K562 (cell line): ENCODE results near the gene ZNF775. TPM values are rescaled to one million over a fixed set of nuclear protein-coding genes. Genes with fewer than 3 reads are reported as not detected.

Experiments
- CEBPB ChIP-seq: fragments of 450-650 bp; IDR thresholded peaks from 2 replicates; pipeline ENCODE4 v1.6.1; 2016; ENCODE audit warnings: missing genetic modification characterization, missing compliant biosample characterization
- EHMT2 ChIP-seq: fragments of 450-650 bp; IDR thresholded peaks from 2 replicates; pipeline ENCODE4 v1.6.1; 2018; ENCODE audit warnings: antibody characterized with exemption
- GATAD2A ChIP-seq: fragments of 450-650 bp; IDR thresholded peaks from 2 replicates; pipeline ENCODE4 v1.6.1; 2017
- KHSRP ChIP-seq: fragments of 450-650 bp; IDR thresholded peaks from 2 replicates; pipeline ENCODE4 v1.6.1; 2017
- SETDB1 ChIP-seq: IDR thresholded peaks from one replicate; pipeline ENCODE4 v1.6.1; 2012; ENCODE audit warnings: low read length, control low read depth, inconsistent platforms
- TCFL5 ChIP-seq: fragments of 250-450 bp; sonication (Bioruptor Pico); conservative IDR thresholded peaks from 2 replicates; pipeline ENCODE4 v1.6.1; 2021; ENCODE audit warnings: mild to moderate bottlenecking, moderate library complexity, matching md5 sums
- TRIM24 ChIP-seq, 2 experiments: fragments of 450-650 bp; IDR thresholded peaks; 2 replicates each; pipeline ENCODE4 v1.6.1; 2016
- ZNF124 ChIP-seq: sonication (generic); formaldehyde crosslinking; IDR thresholded peaks from 2 replicates; pipeline ENCODE4 v1.8.1; 2022; ENCODE audit warnings: missing genetic modification reagents
- ZNF140 ChIP-seq: fragments of 250-450 bp; sonication (Bioruptor Pico); IDR thresholded peaks from 2 replicates; pipeline ENCODE4 v1.8.0; 2021; ENCODE audit warnings: moderate library complexity, mild to moderate bottlenecking, inconsistent platforms
- polyA plus RNA-seq, 8 experiments: library from polyadenylated mRNA; depleted of rRNA in 4 of 8; stranded (reverse) in 5 of 8; unstranded in 3 of 8; fragments of >200 nt; fragmentation: Nextera tagmentation in 2 of 8; fragmentation: Illumina TruSeq in 1 of 8; extraction: Ambion mirVana in 2 of 8; extraction: Trizol in 1 of 8; gene quantifications; 2 replicates each; pipeline versions ENCODE4 v1.2.1 to v1.2.3, GENCODE V29; 2011 to 2014; ENCODE audit warnings: inconsistent platforms in 1 of 8, missing spikeins in 1 of 8
- total RNA-seq, 7 experiments: library from RNA; depleted of rRNA in 6 of 7; stranded (reverse); fragments of >200 nt in 6 of 7; fragmentation: Illumina TruSeq in 2 of 7; extraction: Trizol in 2 of 7; gene quantifications; 2 replicates each; pipeline versions ENCODE4 v1.2.1 to v1.2.3, GENCODE V29; 2011 to 2021; ENCODE audit warnings: low replicate concordance in 1 of 7
- TF ChIP-seq, protein P1 (sequence below): fragments of 450-650 bp; IDR thresholded peaks from 2 replicates; pipeline ENCODE4 v1.6.1; 2017; ENCODE audit warnings: antibody characterized with exemption, mild to moderate bottlenecking
- TF ChIP-seq, protein P2 (sequence below), 2 experiments: fragments of 450-650 bp; conservative IDR thresholded peaks; 2 replicates each; pipeline ENCODE4 v1.6.1; 2017; ENCODE audit warnings: mild to moderate bottlenecking in 2 of 2, moderate library complexity in 2 of 2
- TF ChIP-seq, protein P3 (sequence below), 2 experiments: fragments of 450-650 bp in 1 of 2; sonication (generic) in 1 of 2; formaldehyde crosslinking; conservative IDR thresholded peaks; 2 replicates each; pipeline versions ENCODE4 v1.4.0 to v1.8.1; 2020 to 2022; ENCODE audit warnings: mild to moderate bottlenecking in 1 of 2, missing genetic modification reagents in 1 of 2
- TF ChIP-seq, protein P4 (sequence below): sonication (generic); formaldehyde crosslinking; IDR thresholded peaks from 2 replicates; pipeline ENCODE4 v1.8.1; 2023; ENCODE audit warnings: mild to moderate bottlenecking, missing genetic modification reagents
- TF ChIP-seq, protein P5 (sequence below): sonication (generic); formaldehyde crosslinking; IDR thresholded peaks from 2 replicates; pipeline ENCODE4 v1.8.0; 2023; ENCODE audit warnings: mild to moderate bottlenecking, missing genetic modification reagents
- TF ChIP-seq, protein P6 (sequence below): sonication (generic); formaldehyde crosslinking; IDR thresholded peaks from 2 replicates; pipeline ENCODE4 v1.4.0; 2020; ENCODE audit warnings: mild to moderate bottlenecking, missing genetic modification reagents

Gene ZNF775
- total and polyA plus RNA-seq, 9 of the 15 experiments (the other 6 are each of a cell fraction or from before 2014, with no cell fraction given) = 0.04 to 18.7 (median 4.9) TPM

DNA sequence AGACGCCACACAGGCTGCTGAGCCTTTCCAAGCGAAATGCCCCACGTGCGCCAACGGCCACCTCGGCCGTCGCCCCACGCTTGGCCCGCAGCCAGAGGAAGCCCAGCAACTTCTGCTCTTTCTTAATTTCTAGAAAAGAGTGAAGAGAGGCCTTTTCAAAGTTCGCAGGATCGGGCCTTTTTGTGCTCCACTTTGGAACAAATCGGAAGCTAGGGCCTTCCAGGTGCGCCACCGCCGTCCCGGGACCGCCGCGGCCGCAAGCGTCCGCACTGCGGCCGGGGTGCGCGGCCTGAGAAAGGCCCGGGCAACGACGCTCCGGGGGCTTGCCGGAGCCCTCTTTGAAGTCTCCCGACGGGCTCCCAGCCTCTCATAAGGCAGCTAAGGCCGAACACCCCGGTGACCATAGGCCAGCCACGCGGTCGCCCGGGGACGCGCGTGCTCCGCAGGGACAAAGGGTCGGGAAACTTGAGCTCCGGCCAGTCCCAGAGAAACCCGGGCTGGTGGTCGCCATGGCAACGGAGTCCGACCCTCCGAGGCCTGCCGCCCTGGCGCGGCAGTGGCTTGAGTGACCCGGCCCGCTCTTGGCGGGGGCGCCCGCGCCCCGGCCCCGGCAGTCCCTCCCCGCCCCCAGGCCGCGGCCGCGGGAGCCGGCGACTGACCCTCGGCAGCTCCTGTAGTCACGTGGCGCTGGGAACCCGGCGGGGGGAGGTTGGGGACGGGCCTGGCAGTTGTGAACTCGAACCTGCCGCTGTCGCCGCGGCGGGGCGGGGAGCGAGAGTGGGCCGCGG, 10.8 kb upstream of the ZNF775 start, which contains the start of gene REPIN1 (continued):
- TF ChIP-seq, protein P1, sequence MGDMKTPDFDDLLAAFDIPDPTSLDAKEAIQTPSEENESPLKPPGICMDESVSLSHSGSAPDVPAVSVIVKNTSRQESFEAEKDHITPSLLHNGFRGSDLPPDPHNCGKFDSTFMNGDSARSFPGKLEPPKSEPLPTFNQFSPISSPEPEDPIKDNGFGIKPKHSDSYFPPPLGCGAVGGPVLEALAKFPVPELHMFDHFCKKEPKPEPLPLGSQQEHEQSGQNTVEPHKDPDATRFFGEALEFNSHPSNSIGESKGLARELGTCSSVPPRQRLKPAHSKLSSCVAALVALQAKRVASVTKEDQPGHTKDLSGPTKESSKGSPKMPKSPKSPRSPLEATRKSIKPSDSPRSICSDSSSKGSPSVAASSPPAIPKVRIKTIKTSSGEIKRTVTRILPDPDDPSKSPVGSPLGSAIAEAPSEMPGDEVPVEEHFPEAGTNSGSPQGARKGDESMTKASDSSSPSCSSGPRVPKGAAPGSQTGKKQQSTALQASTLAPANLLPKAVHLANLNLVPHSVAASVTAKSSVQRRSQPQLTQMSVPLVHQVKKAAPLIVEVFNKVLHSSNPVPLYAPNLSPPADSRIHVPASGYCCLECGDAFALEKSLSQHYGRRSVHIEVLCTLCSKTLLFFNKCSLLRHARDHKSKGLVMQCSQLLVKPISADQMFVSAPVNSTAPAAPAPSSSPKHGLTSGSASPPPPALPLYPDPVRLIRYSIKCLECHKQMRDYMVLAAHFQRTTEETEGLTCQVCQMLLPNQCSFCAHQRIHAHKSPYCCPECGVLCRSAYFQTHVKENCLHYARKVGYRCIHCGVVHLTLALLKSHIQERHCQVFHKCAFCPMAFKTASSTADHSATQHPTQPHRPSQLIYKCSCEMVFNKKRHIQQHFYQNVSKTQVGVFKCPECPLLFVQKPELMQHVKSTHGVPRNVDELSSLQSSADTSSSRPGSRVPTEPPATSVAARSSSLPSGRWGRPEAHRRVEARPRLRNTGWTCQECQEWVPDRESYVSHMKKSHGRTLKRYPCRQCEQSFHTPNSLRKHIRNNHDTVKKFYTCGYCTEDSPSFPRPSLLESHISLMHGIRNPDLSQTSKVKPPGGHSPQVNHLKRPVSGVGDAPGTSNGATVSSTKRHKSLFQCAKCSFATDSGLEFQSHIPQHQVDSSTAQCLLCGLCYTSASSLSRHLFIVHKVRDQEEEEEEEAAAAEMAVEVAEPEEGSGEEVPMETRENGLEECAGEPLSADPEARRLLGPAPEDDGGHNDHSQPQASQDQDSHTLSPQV = peak; percentile 98
- TF ChIP-seq ZNF124 (CRISPR knock-in tag) = no peak
- TF ChIP-seq, protein P2, sequence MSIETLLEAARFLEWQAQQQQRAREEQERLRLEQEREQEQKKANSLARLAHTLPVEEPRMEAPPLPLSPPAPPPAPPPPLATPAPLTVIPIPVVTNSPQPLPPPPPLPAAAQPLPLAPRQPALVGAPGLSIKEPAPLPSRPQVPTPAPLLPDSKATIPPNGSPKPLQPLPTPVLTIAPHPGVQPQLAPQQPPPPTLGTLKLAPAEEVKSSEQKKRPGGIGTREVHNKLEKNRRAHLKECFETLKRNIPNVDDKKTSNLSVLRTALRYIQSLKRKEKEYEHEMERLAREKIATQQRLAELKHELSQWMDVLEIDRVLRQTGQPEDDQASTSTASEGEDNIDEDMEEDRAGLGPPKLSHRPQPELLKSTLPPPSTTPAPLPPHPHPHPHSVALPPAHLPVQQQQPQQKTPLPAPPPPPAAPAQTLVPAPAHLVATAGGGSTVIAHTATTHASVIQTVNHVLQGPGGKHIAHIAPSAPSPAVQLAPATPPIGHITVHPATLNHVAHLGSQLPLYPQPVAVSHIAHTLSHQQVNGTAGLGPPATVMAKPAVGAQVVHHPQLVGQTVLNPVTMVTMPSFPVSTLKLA (conservative IDR thresholded peaks at IDR 0.05) = peak; percentile 73 to 83
- TF ChIP-seq, protein P3, sequence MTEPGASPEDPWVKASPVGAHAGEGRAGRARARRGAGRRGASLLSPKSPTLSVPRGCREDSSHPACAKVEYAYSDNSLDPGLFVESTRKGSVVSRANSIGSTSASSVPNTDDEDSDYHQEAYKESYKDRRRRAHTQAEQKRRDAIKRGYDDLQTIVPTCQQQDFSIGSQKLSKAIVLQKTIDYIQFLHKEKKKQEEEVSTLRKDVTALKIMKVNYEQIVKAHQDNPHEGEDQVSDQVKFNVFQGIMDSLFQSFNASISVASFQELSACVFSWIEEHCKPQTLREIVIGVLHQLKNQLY (CRISPR knock-in tag; conservative IDR thresholded peaks at IDR 0.05) = peak in 1 of 2 experiments; percentile 80; a peak in 2 of 4 replicates
- TF ChIP-seq EHMT2 = no peak
- TF ChIP-seq TCFL5 (CRISPR knock-in tag) = no peak
- TF ChIP-seq SETDB1 = no peak
- TF ChIP-seq CEBPB = no peak
- TF ChIP-seq KHSRP = no peak
- TF ChIP-seq, protein P4, sequence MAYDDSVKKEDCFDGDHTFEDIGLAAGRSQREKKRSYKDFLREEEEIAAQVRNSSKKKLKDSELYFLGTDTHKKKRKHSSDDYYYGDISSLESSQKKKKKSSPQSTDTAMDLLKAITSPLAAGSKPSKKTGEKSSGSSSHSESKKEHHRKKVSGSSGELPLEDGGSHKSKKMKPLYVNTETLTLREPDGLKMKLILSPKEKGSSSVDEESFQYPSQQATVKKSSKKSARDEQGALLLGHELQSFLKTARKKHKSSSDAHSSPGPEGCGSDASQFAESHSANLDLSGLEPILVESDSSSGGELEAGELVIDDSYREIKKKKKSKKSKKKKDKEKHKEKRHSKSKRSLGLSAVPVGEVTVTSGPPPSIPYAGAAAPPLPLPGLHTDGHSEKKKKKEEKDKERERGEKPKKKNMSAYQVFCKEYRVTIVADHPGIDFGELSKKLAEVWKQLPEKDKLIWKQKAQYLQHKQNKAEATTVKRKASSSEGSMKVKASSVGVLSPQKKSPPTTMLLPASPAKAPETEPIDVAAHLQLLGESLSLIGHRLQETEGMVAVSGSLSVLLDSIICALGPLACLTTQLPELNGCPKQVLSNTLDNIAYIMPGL (CRISPR knock-in tag) = peak; percentile 71
- TF ChIP-seq, protein P5, sequence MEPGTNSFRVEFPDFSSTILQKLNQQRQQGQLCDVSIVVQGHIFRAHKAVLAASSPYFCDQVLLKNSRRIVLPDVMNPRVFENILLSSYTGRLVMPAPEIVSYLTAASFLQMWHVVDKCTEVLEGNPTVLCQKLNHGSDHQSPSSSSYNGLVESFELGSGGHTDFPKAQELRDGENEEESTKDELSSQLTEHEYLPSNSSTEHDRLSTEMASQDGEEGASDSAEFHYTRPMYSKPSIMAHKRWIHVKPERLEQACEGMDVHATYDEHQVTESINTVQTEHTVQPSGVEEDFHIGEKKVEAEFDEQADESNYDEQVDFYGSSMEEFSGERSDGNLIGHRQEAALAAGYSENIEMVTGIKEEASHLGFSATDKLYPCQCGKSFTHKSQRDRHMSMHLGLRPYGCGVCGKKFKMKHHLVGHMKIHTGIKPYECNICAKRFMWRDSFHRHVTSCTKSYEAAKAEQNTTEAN = peak; percentile 94
- TF ChIP-seq TRIM24 (IDR thresholded peaks at IDR 0.05) = no peak
- TF ChIP-seq, protein P6, sequence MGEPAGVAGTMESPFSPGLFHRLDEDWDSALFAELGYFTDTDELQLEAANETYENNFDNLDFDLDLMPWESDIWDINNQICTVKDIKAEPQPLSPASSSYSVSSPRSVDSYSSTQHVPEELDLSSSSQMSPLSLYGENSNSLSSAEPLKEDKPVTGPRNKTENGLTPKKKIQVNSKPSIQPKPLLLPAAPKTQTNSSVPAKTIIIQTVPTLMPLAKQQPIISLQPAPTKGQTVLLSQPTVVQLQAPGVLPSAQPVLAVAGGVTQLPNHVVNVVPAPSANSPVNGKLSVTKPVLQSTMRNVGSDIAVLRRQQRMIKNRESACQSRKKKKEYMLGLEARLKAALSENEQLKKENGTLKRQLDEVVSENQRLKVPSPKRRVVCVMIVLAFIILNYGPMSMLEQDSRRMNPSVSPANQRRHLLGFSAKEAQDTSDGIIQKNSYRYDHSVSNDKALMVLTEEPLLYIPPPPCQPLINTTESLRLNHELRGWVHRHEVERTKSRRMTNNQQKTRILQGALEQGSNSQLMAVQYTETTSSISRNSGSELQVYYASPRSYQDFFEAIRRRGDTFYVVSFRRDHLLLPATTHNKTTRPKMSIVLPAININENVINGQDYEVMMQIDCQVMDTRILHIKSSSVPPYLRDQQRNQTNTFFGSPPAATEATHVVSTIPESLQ = peak; percentile 71; the same call in 1 of the 2 replicates
- TF ChIP-seq GATAD2A = peak; percentile 76; the same call in 1 of the 2 replicates
- TF ChIP-seq ZNF140 (CRISPR knock-in tag) = no peak; the same call in 1 of the 2 replicates
